ENCODE data around the gene GALNT14. TPM values are rescaled to one million over a fixed set of nuclear protein-coding genes. Genes with fewer than 3 reads are reported as not detected.
"Not testable (repeated sequence)": the region's sequence is repeated elsewhere in the genome, so short reads cannot be mapped to it uniquely, and the experiment has no call there.

The GALNT14 gene, protein sequence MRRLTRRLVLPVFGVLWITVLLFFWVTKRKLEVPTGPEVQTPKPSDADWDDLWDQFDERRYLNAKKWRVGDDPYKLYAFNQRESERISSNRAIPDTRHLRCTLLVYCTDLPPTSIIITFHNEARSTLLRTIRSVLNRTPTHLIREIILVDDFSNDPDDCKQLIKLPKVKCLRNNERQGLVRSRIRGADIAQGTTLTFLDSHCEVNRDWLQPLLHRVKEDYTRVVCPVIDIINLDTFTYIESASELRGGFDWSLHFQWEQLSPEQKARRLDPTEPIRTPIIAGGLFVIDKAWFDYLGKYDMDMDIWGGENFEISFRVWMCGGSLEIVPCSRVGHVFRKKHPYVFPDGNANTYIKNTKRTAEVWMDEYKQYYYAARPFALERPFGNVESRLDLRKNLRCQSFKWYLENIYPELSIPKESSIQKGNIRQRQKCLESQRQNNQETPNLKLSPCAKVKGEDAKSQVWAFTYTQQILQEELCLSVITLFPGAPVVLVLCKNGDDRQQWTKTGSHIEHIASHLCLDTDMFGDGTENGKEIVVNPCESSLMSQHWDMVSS
- not detected for polyA plus RNA-seq (2012; ENCODE audit: low read depth, missing spikeins)

DNA sequence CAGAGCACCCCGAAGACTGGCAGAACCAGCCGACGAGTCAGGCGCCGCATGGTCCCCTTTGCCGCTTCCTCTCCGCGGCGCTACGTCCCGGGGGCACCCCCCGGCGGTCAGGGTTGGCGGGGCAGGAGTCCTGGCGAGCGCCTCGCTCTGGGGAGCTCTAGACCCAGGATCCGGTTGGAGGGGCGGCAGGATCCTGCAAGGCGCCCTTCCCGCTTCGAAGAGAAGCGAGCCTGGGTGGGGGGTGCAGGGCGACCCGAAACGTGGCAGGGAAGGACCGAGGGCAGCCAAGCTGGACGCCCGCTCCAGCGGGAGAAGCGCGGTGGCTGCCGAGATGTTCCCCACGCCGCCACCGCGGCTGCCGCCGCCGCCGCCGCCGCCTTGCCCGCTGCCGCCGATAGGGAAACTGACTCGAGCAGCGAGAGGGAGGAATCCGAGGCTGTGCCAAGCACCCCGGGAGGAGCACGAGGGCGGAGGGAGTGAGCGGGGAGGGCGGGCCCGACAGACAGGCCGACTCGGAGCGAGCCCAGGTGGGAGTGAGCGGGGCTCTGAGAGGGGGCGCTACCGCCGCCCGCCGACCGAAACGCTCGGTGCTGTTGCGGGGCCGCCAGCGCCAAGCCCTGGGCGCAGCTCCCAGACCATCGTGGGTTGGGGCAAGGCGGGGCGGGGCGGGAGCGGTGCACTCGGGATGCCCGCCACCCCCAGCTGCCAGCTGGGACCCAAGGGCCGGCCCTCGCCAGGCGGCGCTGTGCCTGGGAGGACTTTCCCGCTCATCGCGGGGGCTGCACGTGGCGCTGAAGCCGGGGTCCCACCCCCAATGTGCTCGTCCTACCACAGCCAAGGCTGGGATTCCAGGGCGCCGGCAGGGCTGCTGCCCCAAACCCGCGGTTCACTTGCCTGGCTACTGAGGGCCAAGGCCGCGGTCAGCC, at the start of gene GALNT14:
Gene GALNT14 (minus strand): TSS at position 404 of the 926 bp plus-strand sequence. CDS start 354 bp downstream, at position 50.
- FAIRE-seq (no peak), DNase-seq (ENCODE audit: insufficient read length, low spot score) (peak; percentile 46)

GRCh38 chr2:31187166-31187565, 48.9 kb upstream of the GALNT14 start:
- FAIRE-seq, result no peak
- no peak for TF ChIP-seq TAF1 (IDR thresholded peaks at IDR 0.05; ENCODE audit: low read depth, low read length)
- TF ChIP-seq POLR2AphosphoS5 (IDR thresholded peaks at IDR 0.05; ENCODE audit: low read depth, low read length), result no peak
- no peak for TF ChIP-seq POLR2A (IDR thresholded peaks at IDR 0.05; ENCODE audit: low read depth, low read length)
- TF ChIP-seq SPI1 (IDR thresholded peaks at IDR 0.05; ENCODE audit: low read depth, low read length), result no peak
- TF ChIP-seq PAX5 (IDR thresholded peaks at IDR 0.05; ENCODE audit: insufficient read depth, low read length, severe bottlenecking), result no peak
- TF ChIP-seq POU2F2 (IDR thresholded peaks at IDR 0.05; ENCODE audit: low read depth, low read length), result no peak

More for the DNA sequence above, at the start of gene GALNT14:
- TF ChIP-seq TAF1 (IDR thresholded peaks at IDR 0.05; ENCODE audit: low read depth, low read length) (no peak), PAX5 (IDR thresholded peaks at IDR 0.05; ENCODE audit: insufficient read depth, low read length, severe bottlenecking) (no peak), SPI1 (IDR thresholded peaks at IDR 0.05; ENCODE audit: low read depth, low read length) (no peak), POLR2A (IDR thresholded peaks at IDR 0.05; ENCODE audit: low read depth, low read length) (no peak), POU2F2 (IDR thresholded peaks at IDR 0.05; ENCODE audit: low read depth, low read length) (no peak), POLR2AphosphoS5 (IDR thresholded peaks at IDR 0.05; ENCODE audit: low read depth, low read length) (no peak)

DNA sequence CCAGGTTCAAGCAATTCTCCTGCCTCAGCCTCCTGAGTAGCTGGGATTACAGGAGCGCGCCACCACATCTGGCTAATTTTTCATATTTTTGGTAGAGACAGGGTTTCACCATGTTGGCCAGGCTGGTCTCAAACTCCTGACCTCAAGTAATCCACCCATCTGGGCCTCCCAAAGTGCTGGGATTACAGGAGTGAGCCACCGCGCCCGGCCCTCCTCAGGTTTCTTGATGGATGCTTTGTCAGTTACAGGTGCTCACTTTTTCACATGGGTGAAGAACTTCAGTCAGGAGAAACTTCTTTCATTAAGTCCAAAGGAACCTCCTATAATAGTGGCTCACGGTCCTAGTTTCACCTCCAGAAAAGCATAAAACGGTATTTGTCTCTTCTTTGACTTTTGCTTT, 45.7 kb upstream of the GALNT14 start:
- not testable (repeated sequence) for DNase-seq (ENCODE audit: insufficient read length, low spot score); FAIRE-seq

More at GRCh38 chr2:31187166-31187565, 48.9 kb upstream of the GALNT14 start:
- no peak for DNase-seq (ENCODE audit: insufficient read length, low spot score)

GRCh38 chr2:31176742-31177141, 38.5 kb upstream of the GALNT14 start:
- DNase-seq (ENCODE audit: insufficient read length, low spot score) (no peak), FAIRE-seq (no peak)
- TF ChIP-seq POU2F2 (IDR thresholded peaks at IDR 0.05; ENCODE audit: low read depth, low read length), result no peak
- TF ChIP-seq SPI1 (IDR thresholded peaks at IDR 0.05; ENCODE audit: low read depth, low read length), result no peak
- TF ChIP-seq POLR2AphosphoS5 (IDR thresholded peaks at IDR 0.05; ENCODE audit: low read depth, low read length), result no peak
- TF ChIP-seq PAX5 (IDR thresholded peaks at IDR 0.05; ENCODE audit: insufficient read depth, low read length, severe bottlenecking), result no peak
- no peak for TF ChIP-seq POLR2A (IDR thresholded peaks at IDR 0.05; ENCODE audit: low read depth, low read length)
- no peak for TF ChIP-seq TAF1 (IDR thresholded peaks at IDR 0.05; ENCODE audit: low read depth, low read length)

DNA sequence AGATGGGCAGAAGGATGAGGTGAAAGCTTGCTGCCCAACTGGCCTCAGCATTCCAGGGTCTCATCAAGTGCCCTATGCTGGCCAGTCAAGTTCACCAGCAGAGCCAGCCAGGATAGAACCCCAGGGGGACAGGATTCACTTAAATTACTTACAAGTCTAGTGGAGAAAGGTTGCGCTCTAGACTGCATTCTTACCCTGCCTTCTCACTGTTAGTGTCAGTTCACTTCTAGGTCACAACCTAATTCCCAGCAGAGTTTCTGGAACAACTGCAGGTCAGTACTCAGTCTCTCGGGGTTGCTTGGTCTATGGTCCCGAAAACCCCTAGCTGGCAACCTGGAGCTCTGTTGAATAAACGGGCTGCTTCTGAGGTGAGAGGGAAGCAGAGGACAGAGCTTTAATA, 32.9 kb upstream of the GALNT14 start:
- DNase-seq (ENCODE audit: insufficient read length, low spot score) (no peak), FAIRE-seq (no peak)
- TF ChIP-seq POLR2A (IDR thresholded peaks at IDR 0.05; ENCODE audit: low read depth, low read length) (no peak), SPI1 (IDR thresholded peaks at IDR 0.05; ENCODE audit: low read depth, low read length) (no peak), POLR2AphosphoS5 (IDR thresholded peaks at IDR 0.05; ENCODE audit: low read depth, low read length) (no peak), POU2F2 (IDR thresholded peaks at IDR 0.05; ENCODE audit: low read depth, low read length) (no peak), PAX5 (IDR thresholded peaks at IDR 0.05; ENCODE audit: insufficient read depth, low read length, severe bottlenecking) (no peak), TAF1 (IDR thresholded peaks at IDR 0.05; ENCODE audit: low read depth, low read length) (no peak)

DNA sequence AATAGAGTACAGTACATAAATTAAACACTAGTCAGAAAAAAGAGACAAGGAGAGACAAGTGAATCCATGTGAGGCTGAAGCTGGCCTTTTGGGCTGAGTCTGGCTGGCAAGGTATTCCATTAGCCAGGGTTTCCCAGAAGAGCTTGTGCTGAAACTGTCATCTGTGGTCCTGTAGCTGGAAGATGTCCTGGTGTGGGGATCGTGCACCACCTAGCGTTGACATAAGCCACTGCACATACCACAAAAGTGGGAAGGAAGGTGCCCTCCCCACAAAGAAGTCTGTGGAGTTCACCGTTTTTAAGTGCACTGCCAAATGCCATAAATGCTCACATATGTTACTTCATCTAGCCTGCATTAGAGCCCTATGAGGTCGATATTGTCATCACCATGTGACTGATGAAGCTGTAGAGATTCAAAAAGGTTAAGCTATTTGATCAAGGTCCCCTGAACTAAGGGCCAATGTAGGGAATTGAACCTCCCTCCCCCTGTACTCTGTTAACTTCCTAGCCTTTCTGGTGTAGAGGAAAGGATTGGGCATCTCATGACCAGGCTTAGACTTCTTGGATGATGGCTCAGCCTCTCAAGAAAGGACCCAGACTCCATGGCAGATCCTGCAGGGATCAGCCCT, 31.9 kb upstream of the GALNT14 start:
- peak; percentile 88 for FAIRE-seq
- TF ChIP-seq SPI1 (IDR thresholded peaks at IDR 0.05; ENCODE audit: low read depth, low read length) (no peak), POU2F2 (IDR thresholded peaks at IDR 0.05; ENCODE audit: low read depth, low read length) (no peak), PAX5 (IDR thresholded peaks at IDR 0.05; ENCODE audit: insufficient read depth, low read length, severe bottlenecking) (no peak), TAF1 (IDR thresholded peaks at IDR 0.05; ENCODE audit: low read depth, low read length) (no peak), POLR2AphosphoS5 (IDR thresholded peaks at IDR 0.05; ENCODE audit: low read depth, low read length) (no peak), POLR2A (IDR thresholded peaks at IDR 0.05; ENCODE audit: low read depth, low read length) (no peak)
- DNase-seq (ENCODE audit: insufficient read length, low spot score), result peak; percentile 57

DNA sequence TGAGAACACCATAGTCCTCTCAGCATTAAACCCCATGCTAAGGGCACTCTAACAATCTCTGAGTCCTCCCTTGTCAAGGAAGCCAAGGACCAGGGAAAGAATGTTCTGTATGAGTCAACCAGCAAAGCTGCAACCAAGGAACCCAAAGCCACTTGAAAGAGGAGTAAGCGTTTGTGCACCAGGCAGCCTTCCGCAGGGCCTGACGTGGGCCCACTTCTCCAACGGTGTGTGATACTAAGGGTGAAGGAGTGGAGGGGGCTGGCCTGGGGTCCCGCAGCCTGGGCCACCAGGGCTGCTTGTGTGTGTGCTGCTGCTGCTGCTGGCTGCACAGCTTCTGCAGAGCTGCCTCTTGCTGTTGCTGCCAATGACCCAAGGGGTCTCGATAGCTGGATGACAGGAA, 30.1 kb upstream of the GALNT14 start:
- FAIRE-seq (no peak), DNase-seq (ENCODE audit: insufficient read length, low spot score) (no peak)

DNA sequence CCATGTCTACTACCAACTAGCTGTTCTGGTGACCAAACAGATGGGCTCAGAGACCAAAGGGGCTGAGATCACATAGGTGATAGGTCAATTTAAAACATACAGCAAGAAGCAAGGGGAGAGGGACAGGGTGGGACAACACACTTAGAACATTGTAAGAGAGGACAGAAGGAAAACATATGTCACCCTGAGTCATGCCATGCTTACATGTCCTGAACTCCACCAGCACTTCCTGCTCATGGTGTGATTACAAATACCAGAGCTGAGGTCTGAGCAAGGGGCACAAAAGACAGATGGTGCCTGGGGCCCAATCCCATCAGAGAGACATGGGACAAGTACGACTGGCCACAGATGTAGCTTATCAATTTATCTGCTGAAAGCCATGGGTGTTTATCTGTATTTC, 28.7 kb upstream of the GALNT14 start:
- TF ChIP-seq TAF1 (IDR thresholded peaks at IDR 0.05; ENCODE audit: low read depth, low read length) (no peak), PAX5 (IDR thresholded peaks at IDR 0.05; ENCODE audit: insufficient read depth, low read length, severe bottlenecking) (no peak), POLR2A (IDR thresholded peaks at IDR 0.05; ENCODE audit: low read depth, low read length) (no peak)
- no peak for DNase-seq (ENCODE audit: insufficient read length, low spot score)
- FAIRE-seq, result no peak

More for the DNA sequence above, 30.1 kb upstream of the GALNT14 start:
- TF ChIP-seq POLR2AphosphoS5 (IDR thresholded peaks at IDR 0.05; ENCODE audit: low read depth, low read length), result no peak
- no peak for TF ChIP-seq POLR2A (IDR thresholded peaks at IDR 0.05; ENCODE audit: low read depth, low read length)
- no peak for TF ChIP-seq PAX5 (IDR thresholded peaks at IDR 0.05; ENCODE audit: insufficient read depth, low read length, severe bottlenecking)
- no peak for TF ChIP-seq TAF1 (IDR thresholded peaks at IDR 0.05; ENCODE audit: low read depth, low read length)
- TF ChIP-seq SPI1 (IDR thresholded peaks at IDR 0.05; ENCODE audit: low read depth, low read length), result no peak
- no peak for TF ChIP-seq POU2F2 (IDR thresholded peaks at IDR 0.05; ENCODE audit: low read depth, low read length)

All from GM12891 (cell line).